Duodenal mucosa (tissue), 2 donors: ENCODE measurements around the gene MCTP1.
"Not testable (repeated sequence)": the region's sequence is repeated elsewhere in the genome, so short reads cannot be mapped to it uniquely, and the experiment has no call there.

Experiments used
- H3K27ac ChIP-seq: one replicate; pipeline ENCODE4 v1.7.0; 2013; ENCODE audit warnings: low read depth, low read length
- H3K27me3 ChIP-seq, 2 donors: one replicate each; pipeline ENCODE4 v1.7.0; 2013; ENCODE audit warnings: low read length in 2 of 2, control low read depth in 1 of 2; ENCODE audit not compliant: insufficient read depth in 2 of 2, control insufficient read depth in 1 of 2
- H3K36me3 ChIP-seq, 2 donors: one replicate each; pipeline ENCODE4 v1.7.0; 2013; ENCODE audit warnings: low read length in 2 of 2, control low read depth in 1 of 2; ENCODE audit not compliant: insufficient read depth in 2 of 2, control insufficient read depth in 1 of 2
- H3K4me1 ChIP-seq, 2 donors: one replicate each; pipeline ENCODE4 v1.7.0; 2013; ENCODE audit warnings: low read length in 2 of 2, control low read depth in 1 of 2; ENCODE audit not compliant: insufficient read depth in 2 of 2, control insufficient read depth in 1 of 2
- H3K4me3 ChIP-seq, 2 donors: one replicate each; pipeline ENCODE4 v1.7.0; 2013; ENCODE audit warnings: low read length in 2 of 2, low read depth in 1 of 2
- H3K9ac ChIP-seq, 2 donors: one replicate each; pipeline ENCODE4 v1.7.0; 2013; ENCODE audit warnings: low read length in 2 of 2, low read depth in 1 of 2
- H3K9me3 ChIP-seq, 2 donors: one replicate each; pipeline ENCODE4 v1.7.0; 2013; ENCODE audit warnings: low read length in 2 of 2, control low read depth in 1 of 2; ENCODE audit not compliant: control insufficient read depth in 1 of 2

MCTP1 gene

GRCh38 chr5:94855543-94855942 lies 429.4 kb downstream of the MCTP1 start:
- Histone ChIP-seq H3K9ac (no peak overlapping the region), H3K4me3 (no peak overlapping the region), H3K4me1 (no peaks in the 10 kb centered on the region), H3K36me3 (no peaks in the 10 kb centered on the region), H3K9me3 (no peaks in the 10 kb centered on the region), H3K27ac (no peak overlapping the region), H3K27me3 (no peaks in the 10 kb centered on the region)

GRCh38 chr5:94853120-94853519 lies 431.8 kb downstream of the MCTP1 start:
- no peak overlapping the region for H3K9ac ChIP-seq
- H3K36me3 ChIP-seq = no peaks in the 10 kb centered on the region
- H3K9me3 ChIP-seq = no peaks in the 10 kb centered on the region
- no peaks in the 10 kb centered on the region for H3K4me1 ChIP-seq
- no peak overlapping the region for H3K4me3 ChIP-seq
- H3K27me3 ChIP-seq = no peaks in the 10 kb centered on the region
- no peak overlapping the region for H3K27ac ChIP-seq

- Histone ChIP-seq H3K9me3 (no peaks in the 10 kb centered on the region), H3K27ac (no peak overlapping the region), H3K4me3 (no peak overlapping the region), H3K27me3 (no peaks in the 10 kb centered on the region), H3K36me3 (no peaks in the 10 kb centered on the region), H3K4me1 (no peaks in the 10 kb centered on the region), H3K9ac (no peak overlapping the region)
Measured at GRCh38 chr5:94850960-94851359, 433.9 kb downstream of the MCTP1 start.

DNA sequence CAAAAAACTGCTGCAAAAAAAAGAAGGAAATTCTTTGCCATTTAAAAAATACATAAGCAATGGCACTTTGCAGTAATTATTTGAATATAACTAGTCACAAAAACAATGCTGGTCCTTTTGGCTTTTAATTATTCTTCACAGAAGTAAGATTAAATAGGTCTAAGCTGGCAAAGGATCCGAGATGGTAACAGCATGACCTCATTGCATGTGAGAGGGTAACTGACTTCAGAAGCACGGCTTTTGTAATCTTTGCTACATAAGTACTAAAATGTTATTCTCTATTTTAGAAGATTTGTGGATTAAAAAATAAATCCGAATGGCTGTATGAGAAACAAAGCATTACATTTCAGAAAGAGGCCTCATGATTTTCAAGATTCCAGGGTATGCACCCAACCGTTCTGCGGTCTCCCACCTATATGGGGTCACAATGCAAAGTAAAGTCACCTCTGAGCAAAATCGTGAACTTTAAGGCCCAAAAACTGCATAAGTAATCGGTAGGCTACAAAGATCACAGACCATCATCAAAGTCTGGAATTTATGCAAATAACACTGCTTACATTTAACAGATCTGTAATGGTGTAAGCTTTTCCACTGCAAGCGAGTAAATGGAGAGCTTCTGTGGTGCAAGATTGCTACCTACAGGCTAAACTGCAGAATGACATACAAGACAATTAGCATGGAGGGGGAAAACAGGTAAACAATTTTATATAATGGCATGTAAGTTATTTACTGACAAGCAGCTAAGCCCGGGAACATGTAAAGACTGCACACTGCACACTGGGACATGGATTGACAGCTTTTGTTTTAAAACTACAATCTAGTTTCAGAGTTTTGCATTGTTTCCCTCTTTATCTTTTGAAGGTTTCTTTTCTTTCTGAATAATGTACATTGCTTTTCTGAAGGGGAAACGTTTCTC lies 434.8 kb downstream of the MCTP1 start:
- Histone ChIP-seq H3K27ac (no peak overlapping the region), H3K4me3 (no peak overlapping the region), H3K4me1 (no peaks in the 10 kb centered on the region), H3K27me3 (no peaks in the 10 kb centered on the region), H3K36me3 (no peaks in the 10 kb centered on the region), H3K9me3 (no peaks in the 10 kb centered on the region), H3K9ac (no peak overlapping the region)

- H3K36me3 ChIP-seq = no peaks in the 10 kb centered on the region
- H3K4me3 ChIP-seq = no peak overlapping the region
- H3K9ac ChIP-seq = no peak overlapping the region
- no peak overlapping the region for H3K27ac ChIP-seq
- no peaks in the 10 kb centered on the region for H3K4me1 ChIP-seq
- no peaks in the 10 kb centered on the region for H3K27me3 ChIP-seq
- no peaks in the 10 kb centered on the region for H3K9me3 ChIP-seq
Measured at GRCh38 chr5:94849324-94849723, 435.6 kb downstream of the MCTP1 start.

GRCh38 chr5:94847726-94848125 lies 437.2 kb downstream of the MCTP1 start:
- Histone ChIP-seq H3K4me3 (no peak overlapping the region), H3K27me3 (no peaks in the 10 kb centered on the region), H3K9me3 (no peaks in the 10 kb centered on the region), H3K36me3 (no peaks in the 10 kb centered on the region), H3K9ac (no peak overlapping the region), H3K4me1 (no peaks in the 10 kb centered on the region), H3K27ac (no peak overlapping the region)

DNA sequence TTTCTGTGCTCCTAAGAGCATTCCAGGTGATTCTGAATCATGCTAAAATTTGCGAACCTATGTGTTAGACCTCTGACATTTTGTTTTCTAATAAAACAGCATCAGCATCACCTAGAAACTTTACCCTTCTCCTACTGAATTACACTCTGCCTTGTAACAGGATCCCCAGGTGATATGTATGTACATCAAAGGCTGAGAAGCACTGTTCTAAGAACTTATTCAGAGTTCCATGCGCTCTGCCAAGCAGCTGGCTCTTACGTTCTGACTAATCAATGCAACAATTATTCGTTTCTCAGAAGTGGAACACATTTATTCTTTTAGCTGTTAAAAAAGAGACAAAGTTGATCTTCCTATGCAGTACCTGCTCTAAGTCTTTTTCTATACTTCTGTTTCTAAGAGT lies 437.9 kb downstream of the MCTP1 start:
- H3K9me3 ChIP-seq = no peaks in the 10 kb centered on the region
- H3K4me1 ChIP-seq = no peaks in the 10 kb centered on the region
- H3K27ac ChIP-seq = no peak overlapping the region
- H3K9ac ChIP-seq = no peak overlapping the region
- H3K4me3 ChIP-seq = no peak overlapping the region
- H3K36me3 ChIP-seq = no peaks in the 10 kb centered on the region
- H3K27me3 ChIP-seq = no peaks in the 10 kb centered on the region

DNA sequence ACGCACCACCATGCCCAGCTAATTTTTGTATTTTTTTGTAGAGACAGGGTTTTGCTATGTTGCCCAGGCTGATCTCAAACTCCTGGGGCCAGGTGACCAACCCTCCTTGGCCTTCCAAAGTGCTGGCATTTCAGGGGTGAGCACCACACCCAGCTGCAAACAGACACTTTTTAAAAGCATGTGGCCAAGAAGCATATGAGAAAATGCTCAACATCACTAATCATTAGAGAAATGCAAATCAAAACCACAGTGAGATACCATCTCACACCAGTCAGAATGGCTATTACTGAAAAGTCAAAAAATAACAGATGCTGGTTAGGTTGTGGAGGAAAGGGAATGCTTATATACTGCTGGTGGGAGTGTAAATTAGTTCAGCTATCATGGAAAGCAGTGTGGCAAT lies 439.2 kb downstream of the MCTP1 start:
- H3K4me1 ChIP-seq, H3K27ac ChIP-seq, H3K36me3 ChIP-seq, H3K4me3 ChIP-seq, H3K9me3 ChIP-seq, H3K27me3 ChIP-seq, H3K9ac ChIP-seq: not testable (repeated sequence)

DNA sequence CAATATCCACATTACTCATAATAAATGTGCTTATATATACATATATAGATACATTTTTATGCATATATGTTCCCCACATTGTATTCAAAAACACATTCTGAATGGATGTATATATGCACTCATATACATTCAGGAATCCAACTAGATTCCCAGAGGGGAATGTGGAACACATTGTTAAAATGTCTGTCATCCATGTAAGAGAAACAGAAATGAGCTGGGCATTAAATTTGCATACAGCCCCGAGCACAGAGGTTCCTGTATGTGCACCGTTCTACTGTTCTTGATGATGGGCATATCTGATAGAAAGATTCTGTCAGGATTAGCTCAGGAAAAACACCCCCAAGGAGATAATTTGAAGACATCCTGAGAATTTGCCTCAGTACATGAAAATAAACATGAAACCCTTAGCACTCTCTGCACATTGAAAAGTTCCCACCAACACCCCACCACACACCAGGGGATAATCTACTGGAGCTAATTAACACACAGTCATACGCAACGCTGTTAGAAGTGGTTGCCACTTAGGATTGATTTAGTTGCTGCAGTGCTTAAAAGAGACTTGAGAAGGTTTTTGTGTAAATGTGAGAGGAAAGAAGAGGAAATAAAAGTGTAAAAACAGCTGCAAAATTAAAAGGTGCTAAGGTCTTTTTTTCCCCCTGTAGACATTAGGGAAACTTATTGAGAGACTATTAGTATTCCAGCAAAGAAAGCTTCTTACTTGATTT lies 443.1 kb downstream of the MCTP1 start:
- Histone ChIP-seq H3K9me3 (no peaks in the 10 kb centered on the region), H3K9ac (no peak overlapping the region)

DNA sequence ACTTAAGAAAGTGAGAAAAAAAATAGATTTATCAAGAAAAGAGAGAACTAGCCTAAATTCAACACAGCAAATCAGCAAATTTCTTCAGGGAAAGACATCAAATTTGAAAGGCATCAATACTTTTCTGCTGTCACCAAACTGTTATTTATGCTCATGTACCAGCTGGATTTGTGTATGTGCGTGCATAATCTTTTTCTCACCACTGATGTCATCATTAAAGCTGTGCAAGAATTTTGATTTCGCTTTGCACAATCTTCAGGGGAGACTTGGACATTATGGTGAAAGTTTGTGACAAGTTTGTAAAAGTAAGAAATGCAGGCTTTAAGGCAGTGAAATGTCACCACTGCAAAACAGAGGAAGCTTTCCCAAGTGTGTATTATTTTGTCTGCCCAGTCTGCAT lies 451.0 kb downstream of the MCTP1 start:
- H3K9ac ChIP-seq = no peak overlapping the region
- no peak overlapping the region for H3K27ac ChIP-seq
- no peak overlapping the region for H3K4me3 ChIP-seq
- H3K4me1 ChIP-seq = no peaks in the 10 kb centered on the region
- H3K27me3 ChIP-seq = no peaks in the 10 kb centered on the region
- H3K9me3 ChIP-seq = no peaks in the 10 kb centered on the region
- H3K36me3 ChIP-seq = no peaks in the 10 kb centered on the region

More for the DNA sequence above, 443.1 kb downstream of the MCTP1 start:
- Histone ChIP-seq H3K4me3 (no peak overlapping the region), H3K36me3 (no peaks in the 10 kb centered on the region), H3K4me1 (no peaks in the 10 kb centered on the region), H3K27me3 (no peaks in the 10 kb centered on the region), H3K27ac (no peak overlapping the region)
